GM18520 (cell line): ENCODE measurements around the gene PRR19.

ENCODE experiments used
- ATAC-seq: cut with Tn5 transposase; IDR thresholded peaks from one replicate; pipeline ENCODE4 v1.9.1; 2021; ENCODE audit not compliant: unreplicated experiment

The PRR19 gene

DNA sequence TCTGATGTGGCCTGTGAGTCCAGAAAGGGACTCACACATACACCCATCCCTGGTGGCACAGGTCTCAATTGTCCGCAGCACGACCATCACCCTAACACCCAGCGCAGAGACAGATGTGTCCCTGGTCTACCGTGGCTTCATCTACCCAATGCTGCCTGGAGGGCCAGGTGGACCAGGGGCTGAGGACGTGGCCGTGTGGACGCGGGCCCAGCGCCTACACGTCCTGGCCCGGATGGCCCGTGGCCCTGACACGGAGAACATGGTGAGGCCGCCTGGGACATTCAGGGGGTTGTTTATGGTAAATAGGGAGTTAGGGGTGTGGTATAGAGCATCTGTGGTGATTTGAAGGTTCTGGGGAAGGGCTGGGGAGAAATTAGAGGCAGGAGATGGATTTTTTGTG, 46.3 kb downstream of the PRR19 start:
- ATAC-seq: no peak

DNA sequence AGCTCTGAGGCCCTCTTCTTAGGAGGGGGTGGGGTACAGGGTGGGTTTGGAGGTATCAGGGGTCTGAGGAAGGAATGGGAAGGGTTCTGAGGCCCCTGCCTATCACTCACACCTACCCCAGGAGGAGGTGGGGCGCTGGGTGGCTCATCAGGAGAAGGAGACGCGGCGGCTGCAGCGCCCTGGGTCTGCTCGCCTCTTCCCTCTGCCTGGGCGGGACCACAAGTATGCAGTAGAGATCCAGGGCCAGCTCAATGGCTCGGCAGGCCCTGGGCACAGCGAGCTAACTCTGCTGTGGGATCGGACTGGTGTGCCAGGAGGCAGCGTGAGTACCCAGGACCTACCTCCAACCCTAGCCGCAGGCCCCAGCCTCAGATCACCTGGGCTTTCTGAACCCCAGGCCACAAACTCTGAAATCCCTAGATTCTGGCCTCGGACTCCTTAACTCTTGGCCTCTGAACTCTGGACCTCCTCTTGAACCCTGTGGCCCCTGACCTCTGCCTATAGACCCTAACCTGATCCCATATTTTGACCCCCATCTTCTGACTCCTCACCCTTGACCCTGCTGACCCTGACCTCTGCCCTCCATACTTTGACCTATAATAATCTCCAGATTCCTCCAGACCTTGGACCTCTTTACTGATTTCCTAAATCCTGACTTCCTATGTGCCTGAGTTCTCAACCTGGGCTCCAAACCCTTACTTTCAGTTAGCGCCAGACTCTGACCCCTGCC, 47.6 kb downstream of the PRR19 start:
- ATAC-seq: no peak

DNA sequence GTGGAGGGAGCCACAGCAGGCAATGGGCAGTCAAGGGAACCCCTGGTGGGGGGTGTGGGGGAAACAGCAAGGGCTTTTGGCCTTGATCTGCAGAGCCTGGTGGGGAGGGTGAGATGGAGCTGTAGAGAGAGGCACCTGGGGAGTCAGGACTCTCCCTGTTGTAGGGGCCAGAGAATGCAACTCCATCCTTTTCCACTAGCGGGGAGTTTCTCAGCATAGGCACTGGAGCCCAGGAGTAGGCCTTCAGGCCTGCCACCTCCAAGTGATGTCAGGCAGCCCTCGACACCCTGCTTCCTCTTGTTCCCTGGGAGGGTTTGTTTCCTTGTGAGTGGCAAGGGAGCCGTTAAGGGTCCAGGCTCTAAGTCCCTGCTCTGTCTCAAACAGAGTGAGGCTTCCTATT, 48.5 kb downstream of the PRR19 start:
- no peak for ATAC-seq

DNA sequence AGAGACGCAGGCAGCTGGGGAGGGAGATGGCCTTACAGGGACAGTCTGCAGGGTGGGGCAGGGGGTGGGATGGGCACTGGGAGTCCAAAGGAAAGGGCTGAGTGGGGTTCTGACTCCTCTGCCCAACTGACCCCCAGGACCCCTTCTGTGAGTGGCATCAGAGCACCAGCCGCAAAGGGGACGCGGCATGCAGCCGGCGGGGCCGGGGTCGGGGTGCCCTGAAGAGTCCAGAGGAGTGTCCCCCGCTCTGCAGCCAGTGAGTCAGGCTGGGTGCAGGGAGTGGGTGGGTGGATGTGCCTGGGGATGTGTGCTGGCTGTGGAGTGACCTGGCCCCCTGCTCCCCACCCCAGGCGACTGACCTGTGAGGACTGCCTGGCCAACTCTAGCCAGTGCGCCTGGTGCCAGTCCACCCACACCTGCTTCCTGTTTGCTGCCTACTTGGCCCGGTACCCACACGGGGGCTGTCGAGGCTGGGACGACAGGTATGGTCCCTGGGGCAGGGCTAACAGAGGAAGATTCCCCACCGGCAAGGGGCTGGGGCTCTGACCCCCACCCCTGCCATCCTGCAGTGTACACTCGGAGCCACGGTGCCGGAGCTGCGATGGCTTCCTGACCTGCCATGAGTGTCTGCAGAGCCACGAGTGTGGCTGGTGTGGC, 49.3 kb downstream of the PRR19 start:
- ATAC-seq: no peak

DNA sequence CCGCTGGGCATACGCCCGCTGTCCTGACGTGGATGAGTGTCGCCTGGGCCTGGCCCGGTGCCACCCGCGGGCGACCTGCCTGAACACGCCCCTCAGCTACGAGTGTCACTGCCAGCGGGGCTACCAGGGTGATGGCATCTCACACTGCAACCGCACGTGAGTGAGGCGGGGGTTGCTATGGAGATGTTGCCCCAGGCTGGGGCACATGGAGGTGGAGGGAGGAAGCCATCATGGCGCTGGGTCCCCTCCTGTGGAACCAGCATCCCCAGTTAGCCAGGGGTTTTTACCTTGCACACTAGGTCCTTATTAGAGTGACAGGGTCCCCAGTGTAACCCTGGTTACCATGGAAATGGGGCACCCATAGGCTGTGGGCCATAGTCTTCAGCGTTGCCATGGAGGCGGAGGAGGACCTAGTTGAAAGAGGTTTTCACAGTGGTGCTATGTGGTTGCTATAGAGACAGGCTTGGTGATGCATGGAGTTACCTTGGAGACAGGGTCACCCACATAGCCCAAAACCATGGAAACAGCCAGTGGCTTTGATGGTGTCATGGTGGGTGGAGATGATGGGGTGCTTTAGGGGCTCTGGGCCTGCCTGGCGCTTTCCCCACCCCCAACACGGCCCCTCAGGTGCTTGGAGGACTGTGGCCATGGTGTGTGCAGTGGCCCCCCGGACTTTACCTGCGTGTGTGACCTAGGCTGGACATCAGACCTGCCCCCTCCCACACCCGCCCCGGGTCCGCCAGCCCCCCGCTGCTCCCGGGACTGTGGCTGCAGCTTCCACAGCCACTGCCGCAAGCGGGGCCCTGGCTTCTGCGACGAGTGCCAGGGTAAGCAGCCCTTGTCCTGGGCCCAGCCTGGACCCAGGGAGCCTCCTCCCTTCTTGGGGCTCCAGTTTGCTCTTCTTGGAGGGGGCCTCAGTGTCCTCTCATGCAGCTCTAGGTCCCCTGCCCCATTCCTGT, 50.6 kb downstream of the PRR19 start:
- no peak for ATAC-seq

DNA sequence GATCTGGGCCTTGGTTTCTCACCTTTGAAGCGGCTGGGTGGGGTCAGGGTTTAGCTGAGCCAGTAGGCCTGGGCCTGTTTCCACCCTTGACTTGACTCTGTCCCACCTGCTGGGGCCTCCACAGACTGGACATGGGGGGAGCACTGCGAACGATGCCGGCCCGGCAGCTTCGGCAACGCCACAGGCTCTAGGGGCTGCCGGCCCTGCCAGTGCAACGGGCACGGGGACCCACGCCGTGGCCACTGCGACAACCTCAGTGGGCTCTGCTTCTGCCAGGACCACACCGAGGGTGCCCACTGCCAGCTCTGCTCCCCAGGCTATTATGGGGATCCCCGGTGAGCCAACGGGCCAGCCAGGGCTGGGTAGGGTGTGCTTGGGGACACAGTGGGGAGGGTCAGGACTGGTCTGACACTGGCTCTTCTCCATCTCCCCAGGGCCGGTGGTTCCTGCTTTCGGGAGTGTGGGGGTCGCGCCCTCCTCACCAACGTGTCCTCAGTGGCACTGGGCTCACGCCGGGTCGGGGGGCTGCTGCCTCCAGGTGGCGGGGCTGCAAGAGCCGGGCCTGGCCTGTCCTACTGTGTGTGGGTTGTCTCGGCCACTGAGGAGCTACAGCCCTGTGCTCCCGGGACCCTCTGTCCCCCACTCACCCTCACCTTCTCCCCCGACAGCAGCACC, 51.5 kb downstream of the PRR19 start:
- no peak for ATAC-seq

DNA sequence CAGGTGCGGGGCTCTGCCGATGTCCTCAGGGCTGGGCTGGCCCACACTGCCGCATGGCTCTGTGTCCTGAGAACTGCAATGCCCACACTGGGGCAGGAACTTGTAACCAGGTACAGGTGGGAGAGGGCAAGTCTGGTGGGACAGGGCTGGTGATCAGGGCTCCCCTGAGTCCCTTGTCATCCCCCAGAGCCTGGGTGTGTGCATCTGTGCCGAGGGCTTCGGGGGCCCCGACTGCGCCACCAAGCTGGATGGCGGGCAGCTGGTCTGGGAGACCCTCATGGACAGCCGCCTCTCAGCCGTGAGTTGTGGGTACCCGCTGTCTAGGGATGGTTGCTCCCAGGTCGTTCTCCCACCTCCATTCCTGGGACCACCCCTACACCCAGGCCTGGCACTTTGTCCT, 54.0 kb downstream of the PRR19 start:
- ATAC-seq: no peak

DNA sequence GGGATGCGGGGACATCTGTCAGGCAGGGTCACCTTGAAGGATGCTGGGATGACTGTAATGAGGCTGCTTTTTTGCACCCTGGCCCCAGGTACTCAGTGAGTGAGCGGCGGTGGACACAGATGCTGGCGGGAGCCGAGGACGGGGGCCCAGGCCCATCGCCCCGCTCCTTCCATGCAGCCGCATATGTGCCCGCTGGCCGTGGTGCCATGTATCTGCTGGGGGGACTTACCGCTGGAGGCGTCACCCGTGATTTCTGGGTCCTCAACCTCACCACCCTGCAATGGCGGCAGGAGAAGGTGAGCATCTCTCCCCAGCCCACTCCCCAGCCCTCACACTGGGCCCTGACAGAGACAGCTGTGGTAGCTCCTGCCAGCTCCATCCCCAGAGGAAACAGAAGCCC, 54.8 kb downstream of the PRR19 start:
- ATAC-seq: no peak

DNA sequence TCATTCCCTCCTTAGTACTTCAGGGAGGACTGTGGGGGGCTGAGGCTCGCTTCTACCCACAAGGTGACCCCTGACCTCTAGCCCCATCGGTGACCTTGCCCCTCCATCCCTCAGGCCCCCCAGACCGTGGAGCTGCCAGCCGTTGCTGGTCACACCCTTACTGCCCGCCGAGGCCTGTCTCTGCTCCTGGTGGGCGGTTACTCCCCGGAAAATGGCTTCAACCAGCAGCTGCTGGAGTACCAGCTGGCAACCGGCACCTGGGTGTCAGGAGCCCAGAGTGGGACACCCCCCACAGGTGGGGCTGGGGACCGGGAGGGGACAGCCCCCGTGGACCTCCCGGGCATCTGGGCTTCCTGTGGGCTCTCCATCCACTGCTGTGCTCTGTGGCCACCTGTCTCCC, 55.4 kb downstream of the PRR19 start:
- ATAC-seq: no peak
